HEK293T (cell line): Measurements from ENCODE around the gene ARNT2.

Experiments used
- CTCF ChIA-PET: fragments of 350-600 bp; formaldehyde crosslinking; extraction: SDS; loops from one replicate; lab custom pipeline; 2021; ENCODE audit warnings: antibody characterized with exemption, inconsistent platforms; lab: Yijun Ruan, JAX
- POLR2A ChIA-PET: fragments of 350-600 bp; formaldehyde crosslinking; extraction: SDS; loops from one replicate; lab custom pipeline; 2020; ENCODE audit warnings: antibody characterized with exemption, inconsistent platforms; lab: Yijun Ruan, JAX
- DNase-seq: peaks from one replicate; pipeline ENCODE4 v3.0.0; 2012; ENCODE audit warnings: mixed read lengths; ENCODE audit errors: extremely low spot score
- ARNT ChIP-seq: fragments of 450-650 bp; IDR thresholded peaks from 2 replicates; pipeline ENCODE4 v1.6.1; 2017; ENCODE audit warnings: mild to moderate bottlenecking
- BHLHE40 ChIP-seq: fragments of 450-650 bp; IDR thresholded peaks from 2 replicates; pipeline ENCODE4 v1.6.1; 2016; ENCODE audit warnings: mild to moderate bottlenecking, moderate library complexity, borderline replicate concordance
- CTBP1 ChIP-seq: fragments of 450-650 bp; IDR thresholded peaks from 2 replicates; pipeline ENCODE4 v1.6.1; 2016; ENCODE audit warnings: borderline replicate concordance
- ELF4 ChIP-seq: fragments of 450-650 bp; IDR thresholded peaks from 2 replicates; pipeline ENCODE4 v1.6.1; 2017; ENCODE audit warnings: antibody characterized with exemption
- FOXA1 ChIP-seq: fragments of 450-650 bp; IDR thresholded peaks from 2 replicates; pipeline ENCODE4 v1.6.1; 2016; ENCODE audit warnings: mild to moderate bottlenecking
- FOXK2 ChIP-seq: fragments of 450-650 bp; IDR thresholded peaks from 2 replicates; pipeline ENCODE4 v1.6.1; 2016; ENCODE audit warnings: mild to moderate bottlenecking
- FOXM1 ChIP-seq: fragments of 450-650 bp; IDR thresholded peaks from 2 replicates; pipeline ENCODE4 v1.6.1; 2017; ENCODE audit warnings: mild to moderate bottlenecking, borderline replicate concordance
- HDGF ChIP-seq: fragments of 450-650 bp; IDR thresholded peaks from 2 replicates; pipeline ENCODE4 v1.6.1; 2017; ENCODE audit warnings: antibody characterized with exemption, borderline replicate concordance
- L3MBTL2 ChIP-seq: fragments of 450-650 bp; conservative IDR thresholded peaks from 2 replicates; pipeline ENCODE4 v1.6.1; 2016; ENCODE audit warnings: mild to moderate bottlenecking
- LEF1 ChIP-seq: fragments of 450-650 bp; IDR thresholded peaks from 2 replicates; pipeline ENCODE4 v1.6.1; 2017; ENCODE audit warnings: mild to moderate bottlenecking, borderline replicate concordance
- NFRKB ChIP-seq: fragments of 450-650 bp; IDR thresholded peaks from 2 replicates; pipeline ENCODE4 v1.6.1; 2016; ENCODE audit warnings: mild to moderate bottlenecking, moderate library complexity
- SP1 ChIP-seq: fragments of 450-650 bp; IDR thresholded peaks from 2 replicates; pipeline ENCODE4 v1.6.1; 2017
- SUZ12 ChIP-seq: fragments of 450-650 bp; IDR thresholded peaks from 2 replicates; pipeline ENCODE4 v1.6.1; 2016; ENCODE audit warnings: mild to moderate bottlenecking
- TARDBP ChIP-seq: fragments of 450-650 bp; IDR thresholded peaks from 2 replicates; pipeline ENCODE4 v1.6.1; 2016
- ZNF384 ChIP-seq: fragments of 450-650 bp; IDR thresholded peaks from 2 replicates; pipeline ENCODE4 v1.6.1; 2016
- TF ChIP-seq, protein P1 (sequence below): fragments of 450-650 bp; IDR thresholded peaks from 2 replicates; pipeline ENCODE4 v1.6.1; 2016

ARNT2 gene

DNA sequence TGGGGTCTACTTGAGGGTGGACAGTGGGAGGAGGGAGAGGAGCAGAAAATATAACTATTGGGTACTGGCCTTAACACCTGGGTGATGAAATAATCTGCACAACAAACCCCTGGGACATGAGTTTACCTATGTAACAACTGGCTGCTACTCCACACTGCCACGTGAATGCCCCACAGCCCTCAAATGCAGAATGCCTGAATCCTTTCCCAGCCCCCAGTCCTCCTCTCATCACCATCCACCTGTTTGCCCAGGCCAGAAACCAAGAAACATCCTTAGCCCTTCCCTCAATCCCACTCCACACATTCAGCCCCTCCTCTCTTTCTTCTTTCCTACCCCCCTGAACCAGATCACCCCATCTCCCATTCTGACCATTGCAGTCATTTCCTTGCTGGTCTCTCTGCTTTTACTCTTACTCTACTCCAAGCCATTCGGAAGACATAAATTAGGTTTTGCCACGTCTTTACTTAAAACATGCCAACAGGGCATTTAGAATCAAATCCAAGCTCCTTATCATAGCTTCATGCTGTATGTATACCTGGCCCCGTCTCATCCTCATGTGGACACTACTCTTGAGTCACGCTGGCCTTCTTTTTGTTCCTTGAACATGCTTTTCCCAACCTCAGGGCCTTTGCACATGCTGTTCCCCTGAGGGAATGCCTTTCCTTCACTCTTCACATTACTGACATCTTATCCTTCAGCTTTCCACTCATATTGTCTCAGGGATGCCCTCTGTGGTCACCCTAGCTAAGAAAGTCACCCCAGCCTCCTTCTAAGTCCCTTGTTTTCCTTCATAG, 153.5 kb downstream of the ARNT2 start:
- POLR2A ChIA-PET, result no interaction called here
- TF ChIP-seq FOXA1 (no peak), NFRKB (no peak), FOXM1 (no peak), SUZ12 (no peak)
- DNase-seq, result no peak
- CTCF ChIA-PET, result no interaction called here

DNA sequence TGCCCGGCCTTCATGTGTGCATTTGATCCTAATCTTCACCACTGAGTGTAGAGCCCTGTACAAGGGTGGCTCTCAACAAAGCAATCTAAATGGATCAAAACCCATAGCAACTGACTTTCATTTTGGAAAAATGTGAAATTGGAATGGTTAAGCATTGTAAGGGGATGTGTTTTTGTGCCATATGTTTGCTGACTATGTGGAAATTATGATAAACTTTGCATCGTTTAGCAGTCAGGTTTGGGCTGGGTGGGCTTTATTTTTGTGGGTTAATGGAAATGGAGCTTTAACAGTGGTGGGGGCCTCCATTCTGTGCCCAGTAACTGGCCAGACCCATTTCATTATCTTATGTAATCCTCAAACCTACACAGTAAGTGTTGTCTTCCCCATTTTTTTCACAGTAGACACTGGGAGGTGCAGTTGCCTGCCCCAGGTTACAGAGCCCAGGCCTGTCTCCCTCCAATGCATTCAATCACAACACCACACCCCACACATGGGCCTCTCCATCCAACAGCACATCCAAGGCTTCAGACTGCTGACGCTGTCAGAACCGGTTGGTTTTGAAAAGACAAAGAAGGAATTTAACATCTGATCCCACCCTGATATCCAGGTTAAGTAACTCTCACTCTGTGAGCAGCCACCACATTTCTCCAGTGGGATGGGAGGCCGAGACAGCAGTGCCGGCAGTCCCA, 154.6 kb downstream of the ARNT2 start:
- CTCF ChIA-PET, result no interaction called here
- TF ChIP-seq SP1 (no peak), FOXK2 (no peak)
- POLR2A ChIA-PET, result no interaction called here
- DNase-seq, result no peak

DNA sequence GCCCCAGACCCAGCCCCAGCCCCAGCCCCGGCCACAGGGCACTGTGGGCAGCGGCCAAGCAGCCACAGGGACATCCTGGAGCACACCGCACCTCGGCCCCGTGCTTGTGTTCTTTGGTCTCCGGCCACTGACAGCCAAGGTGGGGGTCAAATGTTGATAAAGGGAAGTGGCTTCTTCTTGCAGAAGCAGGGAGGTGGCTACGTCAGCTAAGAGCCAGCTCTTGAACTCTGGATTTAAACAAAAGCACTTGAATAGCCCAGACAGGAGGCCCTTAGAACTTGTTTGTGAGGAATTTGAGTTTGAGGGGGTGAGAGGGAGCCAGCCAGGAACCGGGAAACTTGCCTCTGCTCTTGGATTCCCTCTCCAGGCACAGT, 155.1 kb downstream of the ARNT2 start:
- no peak for DNase-seq
- TF ChIP-seq CTBP1 (no peak), SUZ12 (no peak), ARNT (no peak), FOXA1 (no peak)
- TF ChIP-seq, protein P1, sequence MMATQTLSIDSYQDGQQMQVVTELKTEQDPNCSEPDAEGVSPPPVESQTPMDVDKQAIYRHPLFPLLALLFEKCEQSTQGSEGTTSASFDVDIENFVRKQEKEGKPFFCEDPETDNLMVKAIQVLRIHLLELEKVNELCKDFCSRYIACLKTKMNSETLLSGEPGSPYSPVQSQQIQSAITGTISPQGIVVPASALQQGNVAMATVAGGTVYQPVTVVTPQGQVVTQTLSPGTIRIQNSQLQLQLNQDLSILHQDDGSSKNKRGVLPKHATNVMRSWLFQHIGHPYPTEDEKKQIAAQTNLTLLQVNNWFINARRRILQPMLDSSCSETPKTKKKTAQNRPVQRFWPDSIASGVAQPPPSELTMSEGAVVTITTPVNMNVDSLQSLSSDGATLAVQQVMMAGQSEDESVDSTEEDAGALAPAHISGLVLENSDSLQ, result no peak
- CTCF ChIA-PET, result no interaction called here
- POLR2A ChIA-PET, result no interaction called here

DNA sequence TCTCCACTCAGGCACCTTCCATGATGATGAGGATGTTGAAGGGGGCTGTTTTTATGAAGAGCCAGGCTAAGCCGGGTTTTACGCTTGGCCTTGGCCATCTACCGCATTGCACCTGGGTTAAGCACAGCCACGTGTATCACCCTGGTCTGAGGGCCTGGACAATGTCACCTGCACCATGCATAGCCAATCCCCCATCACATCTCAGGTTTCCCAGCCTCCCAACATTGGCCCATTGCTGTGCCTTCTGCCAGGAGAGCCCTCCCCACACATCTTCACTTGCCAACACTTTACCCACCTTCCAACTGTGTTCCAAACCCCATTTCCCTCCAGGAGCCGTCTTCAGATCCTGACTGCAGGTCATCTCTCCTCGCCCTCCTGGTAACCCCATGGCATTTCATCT, 155.6 kb downstream of the ARNT2 start:
- ChIA-PET CTCF (no interaction called here), POLR2A (no interaction called here)
- no peak for DNase-seq
- TF ChIP-seq, protein P1, result no peak

DNA sequence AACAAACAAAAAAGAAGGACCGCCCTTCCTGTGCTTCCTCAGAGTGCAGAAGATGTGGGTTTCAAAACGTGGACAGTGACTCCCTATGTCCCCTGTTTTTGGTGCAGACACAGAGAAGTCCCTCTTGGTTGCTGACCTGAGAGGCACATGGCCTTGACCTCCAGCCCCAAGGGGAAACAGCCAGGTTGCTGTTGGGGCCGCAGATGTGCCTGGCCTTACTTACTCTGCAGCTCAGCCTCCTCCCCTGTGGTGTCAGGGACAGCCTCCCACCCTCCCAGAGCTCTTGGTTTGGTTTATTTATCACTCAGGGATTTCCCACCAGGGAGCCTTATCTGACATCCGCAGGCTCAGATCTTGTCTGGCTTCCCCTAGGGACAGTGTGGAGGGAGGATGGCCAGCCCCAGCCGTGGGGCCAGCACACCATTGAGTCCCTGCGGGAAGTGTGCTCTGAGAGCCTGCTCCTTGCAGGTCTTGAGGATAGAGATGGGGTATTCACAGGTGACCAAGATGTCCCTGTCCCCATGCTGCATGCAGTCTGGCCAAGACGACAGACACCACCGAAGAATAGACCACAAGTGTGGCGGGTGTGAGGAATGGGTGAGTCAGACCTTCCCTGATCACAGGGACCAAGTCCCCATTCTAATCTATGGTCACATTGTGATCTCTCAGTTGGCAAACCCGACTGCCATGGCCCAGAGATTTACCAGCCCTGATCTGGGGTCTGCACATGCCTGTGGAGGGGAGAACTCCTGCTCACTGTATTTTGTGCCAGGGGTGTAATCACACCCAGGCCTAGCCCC, 156.6 kb downstream of the ARNT2 start:
- DNase-seq, result no peak
- TF ChIP-seq, protein P1, result no peak
- TF ChIP-seq ARNT (no peak), SP1 (no peak), FOXK2 (no peak), BHLHE40 (no peak), CTBP1 (no peak), ZNF384 (no peak), HDGF (no peak), FOXM1 (no peak), TARDBP (no peak), LEF1 (no peak), NFRKB (no peak)
- ChIA-PET CTCF (no interaction called here), POLR2A (no interaction called here)

DNA sequence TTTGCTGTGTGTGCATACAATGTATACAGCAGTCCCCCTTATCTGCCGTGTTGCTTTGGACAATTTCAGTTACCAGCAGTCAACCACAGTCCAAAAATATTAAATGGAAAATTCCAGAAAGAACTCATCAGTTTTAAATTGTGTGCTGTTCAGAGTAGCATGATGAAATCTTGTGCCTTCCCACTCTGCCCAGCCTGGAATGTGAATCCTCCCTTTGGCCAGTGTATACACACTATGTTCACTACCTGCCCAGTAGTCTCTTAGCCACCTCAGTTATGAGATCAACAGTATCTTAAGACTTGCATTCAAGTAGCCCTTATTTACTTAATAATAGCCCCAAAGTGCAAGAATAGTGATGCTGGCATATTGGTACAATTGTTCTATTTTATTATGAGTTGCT, 157.3 kb downstream of the ARNT2 start:
- ChIA-PET CTCF (no interaction called here), POLR2A (no interaction called here)
- no peak for DNase-seq
- TF ChIP-seq FOXM1 (no peak), HDGF (no peak), BHLHE40 (no peak), NFRKB (no peak), ZNF384 (no peak), L3MBTL2 (no peak)

DNA sequence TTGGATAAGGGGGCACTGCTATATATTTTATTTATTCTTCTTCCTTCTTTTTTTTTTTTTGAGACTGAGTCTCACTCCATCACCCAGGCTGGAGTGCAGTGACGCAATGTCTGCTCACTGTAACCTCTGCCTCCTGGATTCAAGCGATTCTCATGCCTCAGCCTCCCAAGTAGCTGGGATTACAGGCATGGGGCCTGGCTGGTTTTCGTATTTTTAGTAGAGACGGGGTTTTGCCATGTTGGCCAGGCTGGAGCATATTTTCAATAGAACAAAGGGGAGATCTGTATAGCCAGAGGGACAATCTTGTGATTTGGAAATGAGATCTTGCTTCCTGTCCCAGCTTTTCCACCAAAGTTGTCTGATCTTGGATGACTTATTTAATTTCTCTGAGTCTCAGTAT, 157.9 kb downstream of the ARNT2 start:
- ChIA-PET POLR2A (no interaction called here), CTCF (interaction anchor here (1.0 kb wide), 1 partner anchor 214 kb away, joined by 3 read pairs; no protein-coding TSS in a partner anchor)
- DNase-seq, result no peak
- TF ChIP-seq, protein P1, result no peak
- TF ChIP-seq NFRKB (no peak), ARNT (no peak), ELF4 (no peak), ZNF384 (no peak), LEF1 (no peak), SP1 (no peak), FOXK2 (no peak), HDGF (no peak), FOXM1 (no peak), BHLHE40 (no peak), L3MBTL2 (no peak), FOXA1 (no peak)
